Left ventricle myocardium inferior (tissue), 1 donor: ENCODE data around the gene NT5DC2. TPM values are rescaled to one million over a fixed set of nuclear protein-coding genes. Genes with fewer than 3 reads are reported as not detected.
A peak's percentile ranks its signal among the peaks of the same experiment; 100 is the strongest.

ENCODE experiments used
- DNase-seq: peaks from one replicate; pipeline ENCODE4 v3.0.0-alpha.2; 2020
- H3K27ac ChIP-seq: fragments of 200-600 bp; replicated peaks from 2 replicates; pipeline ENCODE4 v1.8.0; 2021
- H3K27me3 ChIP-seq: fragments of 200-600 bp; 2 replicates; pipeline ENCODE4 v1.8.0; 2021; ENCODE audit warnings: low read depth
- H3K36me3 ChIP-seq: fragments of 200-600 bp; 2 replicates; pipeline ENCODE4 v1.8.0; 2021
- H3K4me1 ChIP-seq: fragments of 200-600 bp; 2 replicates; pipeline ENCODE4 v1.8.0; 2021
- H3K4me3 ChIP-seq: fragments of 200-600 bp; 2 replicates; pipeline ENCODE4 v1.8.0; 2021; ENCODE audit warnings: mild to moderate bottlenecking, moderate library complexity
- H3K9me3 ChIP-seq: fragments of 200-600 bp; replicated peaks from 2 replicates; pipeline ENCODE4 v1.8.0; 2021
- intact Hi-C: fragments of 100-400 bp; cut with micrococcal nuclease; formaldehyde crosslinking; loops from one replicate; pipeline ENCODE4 v1.11.0; 2022
- long read RNA-seq: library from polyadenylated mRNA; unstranded; transcript quantifications from one replicate; pipeline ENCODE4 v2.0.0, GENCODE V29; 2021
- total RNA-seq: library from RNA; stranded (reverse); fragmentation: NEBNext Ultra II Directional; extraction: Animal tissue kit (Norgen Biotek cat#: 25700); gene quantifications from one replicate; pipeline ENCODE4 v1.2.1, GENCODE V29; 2021
- TF ChIP-seq, protein P1 (sequence below): fragments of 200-600 bp; IDR thresholded peaks from 2 replicates; pipeline ENCODE4 v1.8.0; 2021; ENCODE audit warnings: antibody characterized with exemption, mild to moderate bottlenecking, borderline replicate concordance
- donor health status: DM: no; HTN: yes; CAD: no; lungs with severe emphysema.

Gene NT5DC2
- 69.3 TPM for total RNA-seq
- long read RNA-seq, transcript NT5DC2-202 (14 exons, 1,795 nt) = major isoform, 131 of 212 reads
- long read RNA-seq, partial matches to known transcripts = 47 of 212 reads
- long read RNA-seq, other reads (novel, unspliced or antisense) = 32 of 212 reads

DNA sequence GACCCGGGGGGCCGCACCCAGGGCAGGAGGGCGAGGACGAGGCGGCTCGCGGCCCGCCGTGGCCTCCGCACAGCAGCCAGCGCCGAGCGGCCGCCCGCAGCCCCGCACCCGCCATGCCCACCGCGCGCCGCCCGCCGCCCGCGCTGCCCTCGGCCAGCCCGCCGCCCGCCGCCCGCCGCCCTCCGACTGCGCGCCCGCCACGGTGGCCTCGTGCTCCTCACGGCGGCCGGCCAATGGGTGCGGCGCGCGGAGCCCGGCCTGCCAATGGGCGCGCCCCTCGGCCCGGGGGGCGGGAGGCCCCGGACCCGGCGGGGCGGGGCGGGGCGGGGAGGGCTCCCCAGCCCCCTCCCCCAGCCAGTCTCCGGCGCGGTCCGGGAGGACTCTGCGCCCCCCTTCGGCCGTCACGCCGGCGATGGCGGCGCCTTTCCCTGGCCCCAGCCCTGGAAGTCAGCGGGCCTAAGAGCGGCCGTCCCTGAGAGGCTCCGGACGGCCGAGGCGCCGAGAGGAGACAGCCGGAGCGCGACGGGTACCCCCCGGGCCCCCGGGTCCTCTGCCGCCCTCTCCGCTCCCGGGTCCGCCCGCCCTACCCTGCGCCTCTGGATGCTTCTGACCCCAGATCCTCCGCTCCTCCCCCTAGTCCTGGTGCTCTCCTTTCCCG is at the start of gene NT5DC2:
TSS of gene NT5DC2 (minus strand) at position 235 of the 658 bp plus-strand sequence. CDS start at position 115, 120 bp downstream.
- peak within 1 kb of the TSS; percentile 82 for H3K4me3 ChIP-seq
- TF ChIP-seq, protein P1, sequence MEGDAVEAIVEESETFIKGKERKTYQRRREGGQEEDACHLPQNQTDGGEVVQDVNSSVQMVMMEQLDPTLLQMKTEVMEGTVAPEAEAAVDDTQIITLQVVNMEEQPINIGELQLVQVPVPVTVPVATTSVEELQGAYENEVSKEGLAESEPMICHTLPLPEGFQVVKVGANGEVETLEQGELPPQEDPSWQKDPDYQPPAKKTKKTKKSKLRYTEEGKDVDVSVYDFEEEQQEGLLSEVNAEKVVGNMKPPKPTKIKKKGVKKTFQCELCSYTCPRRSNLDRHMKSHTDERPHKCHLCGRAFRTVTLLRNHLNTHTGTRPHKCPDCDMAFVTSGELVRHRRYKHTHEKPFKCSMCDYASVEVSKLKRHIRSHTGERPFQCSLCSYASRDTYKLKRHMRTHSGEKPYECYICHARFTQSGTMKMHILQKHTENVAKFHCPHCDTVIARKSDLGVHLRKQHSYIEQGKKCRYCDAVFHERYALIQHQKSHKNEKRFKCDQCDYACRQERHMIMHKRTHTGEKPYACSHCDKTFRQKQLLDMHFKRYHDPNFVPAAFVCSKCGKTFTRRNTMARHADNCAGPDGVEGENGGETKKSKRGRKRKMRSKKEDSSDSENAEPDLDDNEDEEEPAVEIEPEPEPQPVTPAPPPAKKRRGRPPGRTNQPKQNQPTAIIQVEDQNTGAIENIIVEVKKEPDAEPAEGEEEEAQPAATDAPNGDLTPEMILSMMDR = peak; percentile 21
- peaks cover 93% of the 10 kb centered on the region for H3K4me1 ChIP-seq
- DNase-seq = peak; percentile 77
- H3K9me3 ChIP-seq = no peaks in the 10 kb centered on the region
- no peaks in the 10 kb centered on the region for H3K36me3 ChIP-seq
- intact Hi-C loops = no loop called here
- peak within 1 kb of the TSS; percentile 97 for H3K27ac ChIP-seq
- no peaks in the 10 kb centered on the region for H3K27me3 ChIP-seq

- intact Hi-C loops = no loop called here
- no peak overlapping the region for H3K4me3 ChIP-seq
- DNase-seq = no peak
- H3K27me3 ChIP-seq = no peaks in the 10 kb centered on the region
- peaks cover 80% of the 10 kb centered on the region for H3K36me3 ChIP-seq
- peaks cover 11% of the 10 kb centered on the region for H3K4me1 ChIP-seq
- no peak overlapping the region for H3K27ac ChIP-seq
- no peaks in the 10 kb centered on the region for H3K9me3 ChIP-seq
- TF ChIP-seq, protein P1 = no peak
Measured at GRCh38 chr3:52574056-52574965, 40.7 kb upstream of the NT5DC2 start.

DNA sequence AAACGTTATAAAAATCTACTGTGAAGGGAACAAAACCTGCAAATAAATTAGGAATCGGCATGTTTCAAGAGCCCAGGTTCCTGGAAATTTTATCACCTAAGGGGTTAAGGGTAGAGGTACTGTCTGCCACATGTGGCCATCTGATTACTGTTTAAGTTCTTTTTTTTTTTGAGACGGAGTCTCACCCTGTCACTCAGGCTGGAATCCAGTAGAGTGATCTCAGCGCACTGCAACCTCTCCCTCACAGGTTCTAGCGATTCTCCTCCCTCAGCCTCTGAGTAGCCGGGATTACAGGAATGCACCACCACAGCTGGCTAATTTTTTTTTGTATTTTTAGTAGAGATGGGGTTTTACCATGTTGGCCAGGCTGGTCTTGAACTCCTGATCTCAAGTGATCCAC is 38.6 kb upstream of the NT5DC2 start:
- Histone ChIP-seq H3K27me3 (no peaks in the 10 kb centered on the region), H3K27ac (no peak overlapping the region), H3K36me3 (peaks cover 62% of the 10 kb centered on the region), H3K4me1 (peaks cover 11% of the 10 kb centered on the region), H3K9me3 (no peaks in the 10 kb centered on the region), H3K4me3 (no peak overlapping the region)
- TF ChIP-seq, protein P1 = no peak
- no peak for DNase-seq
- intact Hi-C loops = no loop called here

- Histone ChIP-seq H3K4me3 (no peak overlapping the region), H3K4me1 (peaks cover 11% of the 10 kb centered on the region), H3K36me3 (peaks cover 56% of the 10 kb centered on the region), H3K27me3 (no peaks in the 10 kb centered on the region), H3K27ac (peak overlapping the region; percentile 51), H3K9me3 (no peaks in the 10 kb centered on the region)
- intact Hi-C loops = no loop called here
- no peak for DNase-seq
- TF ChIP-seq, protein P1 = no peak
Measured at GRCh38 chr3:52570076-52570475, 36.4 kb upstream of the NT5DC2 start.

GRCh38 chr3:52568069-52568468 is 34.4 kb upstream of the NT5DC2 start:
- Histone ChIP-seq H3K27ac (no peak overlapping the region), H3K36me3 (peaks cover 52% of the 10 kb centered on the region), H3K4me3 (no peak overlapping the region), H3K4me1 (peaks cover 11% of the 10 kb centered on the region), H3K27me3 (no peaks in the 10 kb centered on the region), H3K9me3 (no peaks in the 10 kb centered on the region)
- intact Hi-C loops = no loop called here
- DNase-seq = no peak
- TF ChIP-seq, protein P1 = no peak
